ENCODE data around the gene BCL11A. TPM values are rescaled to one million over a fixed set of nuclear protein-coding genes. Genes with fewer than 3 reads are reported as not detected.

BCL11A gene
- total and polyA plus RNA-seq, 2 donors from 2014 or later: 1.4 to 8.7 TPM

- Histone ChIP-seq H3K27me3 (ENCODE audit: control insufficient read depth, insufficient read depth, low read length) (no peaks in the 10 kb centered on the region), H3K4me1 (ENCODE audit: control insufficient read depth in 2 of 3, insufficient read depth in 2 of 3, low read depth in 1 of 3, low read length in 3 of 3) (no peaks in the 10 kb centered on the region), H3K27ac (ENCODE audit: low read depth in 2 of 2, low read length in 2 of 2) (no peak overlapping the region), H3K4me3 (ENCODE audit: low read length in 3 of 3) (no peak overlapping the region), H3K36me3 (ENCODE audit: control insufficient read depth in 2 of 3, insufficient read depth in 3 of 3, low read length in 3 of 3) (no peaks in the 10 kb centered on the region), H3K9ac (ENCODE audit: low read length in 3 of 3) (no peak overlapping the region), H3K9me3 (ENCODE audit: control insufficient read depth in 2 of 3, insufficient read depth in 1 of 3, low read length in 3 of 3) (no peaks in the 10 kb centered on the region)
- no peak for TF ChIP-seq CTCF (IDR thresholded peaks at IDR 0.05; ENCODE audit: borderline replicate concordance, extremely low read depth, insufficient read depth)
- no peak for DNase-seq
- intact Hi-C loops (cut with DNase I): no loop called here
- FAIRE-seq: no peak
Measured at GRCh38 chr2:60484133-60484645, 69.3 kb downstream of the BCL11A start.

GRCh38 chr2:60483401-60483800, 70.1 kb downstream of the BCL11A start:
- Histone ChIP-seq H3K27me3 (ENCODE audit: control insufficient read depth, insufficient read depth, low read length) (no peaks in the 10 kb centered on the region), H3K9me3 (ENCODE audit: control insufficient read depth in 2 of 3, insufficient read depth in 1 of 3, low read length in 3 of 3) (no peaks in the 10 kb centered on the region), H3K9ac (ENCODE audit: low read length in 3 of 3) (no peak overlapping the region), H3K4me1 (ENCODE audit: control insufficient read depth in 2 of 3, insufficient read depth in 2 of 3, low read depth in 1 of 3, low read length in 3 of 3) (no peaks in the 10 kb centered on the region), H3K27ac (ENCODE audit: low read depth in 2 of 2, low read length in 2 of 2) (no peak overlapping the region), H3K4me3 (ENCODE audit: low read length in 3 of 3) (no peak overlapping the region), H3K36me3 (ENCODE audit: control insufficient read depth in 2 of 3, insufficient read depth in 3 of 3, low read length in 3 of 3) (no peaks in the 10 kb centered on the region)
- no peak for DNase-seq
- intact Hi-C loops (cut with DNase I): no loop called here
- FAIRE-seq: no peak
- no peak for TF ChIP-seq CTCF (IDR thresholded peaks at IDR 0.05; ENCODE audit: borderline replicate concordance, extremely low read depth, insufficient read depth)

- no peaks in the 10 kb centered on the region for H3K27me3 ChIP-seq (ENCODE audit: control insufficient read depth, insufficient read depth, low read length)
- no peaks in the 10 kb centered on the region for H3K4me1 ChIP-seq (ENCODE audit: control insufficient read depth in 2 of 3, insufficient read depth in 2 of 3, low read depth in 1 of 3, low read length in 3 of 3)
- H3K27ac ChIP-seq (ENCODE audit: low read depth in 2 of 2, low read length in 2 of 2): no peak overlapping the region
- DNase-seq: no peak
- intact Hi-C loops (cut with DNase I): no loop called here
- H3K4me3 ChIP-seq (ENCODE audit: low read length in 3 of 3): no peak overlapping the region
- no peaks in the 10 kb centered on the region for H3K36me3 ChIP-seq (ENCODE audit: control insufficient read depth in 2 of 3, insufficient read depth in 3 of 3, low read length in 3 of 3)
- FAIRE-seq: no peak
- no peak overlapping the region for H3K9ac ChIP-seq (ENCODE audit: low read length in 3 of 3)
- TF ChIP-seq CTCF (IDR thresholded peaks at IDR 0.05; ENCODE audit: borderline replicate concordance, extremely low read depth, insufficient read depth): no peak
- no peaks in the 10 kb centered on the region for H3K9me3 ChIP-seq (ENCODE audit: control insufficient read depth in 2 of 3, insufficient read depth in 1 of 3, low read length in 3 of 3)
Measured at GRCh38 chr2:60482222-60482621, 71.2 kb downstream of the BCL11A start.

GRCh38 chr2:60481257-60481656, 72.2 kb downstream of the BCL11A start:
- H3K36me3 ChIP-seq (ENCODE audit: control insufficient read depth in 2 of 3, insufficient read depth in 3 of 3, low read length in 3 of 3): no peaks in the 10 kb centered on the region
- DNase-seq (no peak), FAIRE-seq (no peak)
- no peak for TF ChIP-seq CTCF (IDR thresholded peaks at IDR 0.05; ENCODE audit: borderline replicate concordance, extremely low read depth, insufficient read depth)
- no peaks in the 10 kb centered on the region for H3K27me3 ChIP-seq (ENCODE audit: control insufficient read depth, insufficient read depth, low read length)
- H3K27ac ChIP-seq (ENCODE audit: low read depth in 2 of 2, low read length in 2 of 2): no peak overlapping the region
- no peak overlapping the region for H3K4me3 ChIP-seq (ENCODE audit: low read length in 3 of 3)
- H3K4me1 ChIP-seq (ENCODE audit: control insufficient read depth in 2 of 3, insufficient read depth in 2 of 3, low read depth in 1 of 3, low read length in 3 of 3): no peaks in the 10 kb centered on the region
- no peak overlapping the region for H3K9ac ChIP-seq (ENCODE audit: low read length in 3 of 3)
- intact Hi-C loops (cut with DNase I): no loop called here
- no peaks in the 10 kb centered on the region for H3K9me3 ChIP-seq (ENCODE audit: control insufficient read depth in 2 of 3, insufficient read depth in 1 of 3, low read length in 3 of 3)

Data from kidney (tissue), 14 donors.